Left hindlimb (tissue), 1 donor: ENCODE results near the gene NOL9.

ENCODE experiments used
- DNase-seq: peaks from one replicate; pipeline ENCODE4 v3.0.0-alpha.2; 2018

The NOL9 gene

GRCh38 chr1:6486433-6487011, 67.8 kb downstream of the NOL9 start:
- peak; percentile 86 for DNase-seq

GRCh38 chr1:6485168-6486101, 68.9 kb downstream of the NOL9 start:
- DNase-seq = no peak

- no peak for DNase-seq
Observed at GRCh38 chr1:6484826-6485167, 69.5 kb downstream of the NOL9 start.

DNA sequence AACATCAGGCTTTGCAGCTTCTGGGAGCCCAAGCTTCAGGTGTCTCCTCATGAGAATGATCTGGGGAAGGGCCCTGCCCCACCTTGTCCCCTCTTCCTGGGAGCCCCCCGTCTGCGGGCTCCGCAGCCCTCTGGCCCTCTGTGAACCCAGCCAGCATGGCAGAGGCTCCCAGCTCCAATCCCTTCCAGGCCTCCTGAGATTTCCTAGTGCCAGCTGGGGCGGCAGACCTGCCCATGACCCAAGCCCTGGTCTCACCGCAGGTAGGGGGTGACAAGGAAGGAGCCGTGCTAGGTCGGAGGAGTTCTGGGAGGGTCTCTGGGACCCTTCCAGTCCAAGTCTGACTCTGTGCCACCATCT, 70.6 kb downstream of the NOL9 start:
- DNase-seq = no peak

GRCh38 chr1:6483017-6483760, 71.1 kb downstream of the NOL9 start:
- DNase-seq = no peak

DNA sequence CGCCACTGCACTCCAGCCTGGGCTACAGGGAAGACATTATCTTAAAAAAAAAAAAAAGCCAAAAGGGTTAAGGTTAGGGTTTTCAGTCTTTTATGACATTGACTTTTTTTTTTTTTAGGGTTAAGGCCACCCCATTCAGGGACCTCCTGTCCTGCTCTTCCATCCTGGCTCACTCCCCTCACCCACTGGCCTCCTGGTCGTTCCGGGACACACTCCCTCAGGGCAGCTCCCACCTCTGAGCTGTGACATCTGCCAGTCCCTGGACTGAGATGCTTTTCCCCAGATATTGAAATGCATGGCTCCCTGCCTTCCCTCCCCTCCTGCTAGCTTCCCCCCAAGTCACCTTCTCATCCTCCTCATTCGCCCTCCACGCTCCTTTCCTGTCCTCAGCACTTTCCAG, 72.5 kb downstream of the NOL9 start:
- no peak for DNase-seq

DNA sequence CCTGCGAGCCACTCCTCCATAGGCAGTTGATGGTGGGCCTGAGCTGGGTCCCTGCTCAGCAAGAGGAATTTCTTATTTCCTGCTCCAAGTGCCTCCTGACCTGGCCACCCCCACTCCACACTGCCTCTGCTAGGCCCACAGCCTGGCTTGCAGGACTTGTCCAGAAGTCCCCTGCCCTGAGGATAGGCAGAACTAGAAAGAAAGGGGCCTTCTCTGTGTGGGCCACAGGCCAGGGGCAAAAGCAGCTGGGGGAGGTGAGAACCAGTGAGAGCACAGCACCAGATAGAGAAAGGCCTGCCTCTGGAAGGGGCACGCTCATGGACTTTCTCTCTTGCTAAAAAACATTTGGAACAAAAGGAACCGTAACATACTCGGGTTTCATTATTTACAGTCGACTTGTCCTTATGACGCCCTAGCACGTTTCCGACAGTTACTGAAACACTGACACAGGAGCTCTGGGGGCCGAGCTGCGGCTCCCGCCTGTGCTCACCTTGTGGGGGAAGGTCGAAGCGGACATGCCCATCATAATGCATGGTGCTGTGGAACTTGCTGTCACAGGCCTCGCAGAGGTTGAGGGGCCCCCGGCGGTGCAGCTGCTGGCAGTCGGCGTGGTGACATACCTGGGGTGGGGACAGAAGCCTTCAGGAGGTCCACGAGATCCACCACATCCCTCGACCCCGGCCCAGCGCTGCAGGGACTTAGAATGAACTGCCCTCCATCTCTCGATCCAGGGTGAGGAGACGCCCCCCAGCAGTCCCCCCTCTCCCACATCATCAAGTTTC, 77.1 kb downstream of the NOL9 start:
- no peak for DNase-seq

GRCh38 chr1:6476483-6476882, 77.8 kb downstream of the NOL9 start:
- DNase-seq = no peak

DNA sequence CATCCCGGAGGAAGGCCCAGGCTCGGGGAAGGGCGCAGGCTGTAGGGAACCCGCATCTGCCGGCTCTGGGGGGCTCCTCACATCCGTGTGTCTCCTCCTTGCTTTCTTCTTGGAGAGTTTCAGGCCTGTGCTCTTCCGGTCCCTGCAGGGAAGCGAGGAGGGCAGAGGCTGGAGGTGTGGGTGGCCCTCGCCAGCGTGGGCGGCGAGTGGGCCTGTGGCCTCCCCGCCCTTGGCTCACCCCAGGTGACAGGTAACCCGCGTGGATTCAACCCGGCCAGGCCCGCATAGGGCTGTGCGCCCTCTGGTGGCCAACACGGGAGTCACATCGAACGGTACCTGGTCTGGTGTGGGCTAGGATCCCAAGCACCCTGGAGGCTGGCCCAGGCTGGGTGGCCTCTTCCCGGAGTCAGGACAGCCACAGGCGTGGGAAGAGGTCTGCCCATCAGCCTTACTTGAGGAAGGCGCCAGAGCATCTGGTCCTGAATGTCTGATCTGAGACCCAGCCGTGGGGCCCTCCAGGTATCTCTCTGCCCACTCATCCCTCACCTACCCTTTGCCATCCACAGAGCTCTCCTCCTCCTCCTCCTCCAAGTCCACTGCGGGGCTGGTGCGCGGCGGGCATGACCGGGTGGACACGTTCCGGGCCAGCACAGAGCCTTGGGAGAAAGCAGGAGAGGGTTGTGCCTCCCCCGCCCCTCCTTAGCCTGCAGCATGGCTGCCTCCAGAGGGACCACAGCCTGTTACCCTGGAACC, 78.8 kb downstream of the NOL9 start:
- no peak for DNase-seq

DNA sequence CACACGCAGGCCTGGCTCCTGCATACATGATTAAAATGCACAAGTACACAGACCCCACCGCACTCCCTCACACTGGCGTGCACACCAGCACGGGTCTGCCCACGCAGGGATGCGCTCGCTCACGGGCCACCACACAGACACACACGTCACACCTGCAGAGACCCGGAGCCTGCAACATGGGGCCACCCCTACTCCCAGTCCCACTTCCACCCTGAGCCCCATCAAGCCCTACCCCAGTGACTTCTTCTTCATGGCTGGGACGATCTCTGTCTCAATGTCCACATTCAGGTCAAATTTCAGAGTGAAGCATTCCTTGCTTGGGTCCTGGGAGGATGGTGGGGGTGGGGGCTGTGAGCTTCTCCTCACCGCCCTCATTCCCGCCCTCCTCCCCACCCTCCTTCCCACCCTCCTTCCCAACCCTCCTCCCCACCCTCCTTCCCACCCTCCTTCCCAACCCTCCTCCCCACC, 79.5 kb downstream of the NOL9 start:
- no peak for DNase-seq

DNA sequence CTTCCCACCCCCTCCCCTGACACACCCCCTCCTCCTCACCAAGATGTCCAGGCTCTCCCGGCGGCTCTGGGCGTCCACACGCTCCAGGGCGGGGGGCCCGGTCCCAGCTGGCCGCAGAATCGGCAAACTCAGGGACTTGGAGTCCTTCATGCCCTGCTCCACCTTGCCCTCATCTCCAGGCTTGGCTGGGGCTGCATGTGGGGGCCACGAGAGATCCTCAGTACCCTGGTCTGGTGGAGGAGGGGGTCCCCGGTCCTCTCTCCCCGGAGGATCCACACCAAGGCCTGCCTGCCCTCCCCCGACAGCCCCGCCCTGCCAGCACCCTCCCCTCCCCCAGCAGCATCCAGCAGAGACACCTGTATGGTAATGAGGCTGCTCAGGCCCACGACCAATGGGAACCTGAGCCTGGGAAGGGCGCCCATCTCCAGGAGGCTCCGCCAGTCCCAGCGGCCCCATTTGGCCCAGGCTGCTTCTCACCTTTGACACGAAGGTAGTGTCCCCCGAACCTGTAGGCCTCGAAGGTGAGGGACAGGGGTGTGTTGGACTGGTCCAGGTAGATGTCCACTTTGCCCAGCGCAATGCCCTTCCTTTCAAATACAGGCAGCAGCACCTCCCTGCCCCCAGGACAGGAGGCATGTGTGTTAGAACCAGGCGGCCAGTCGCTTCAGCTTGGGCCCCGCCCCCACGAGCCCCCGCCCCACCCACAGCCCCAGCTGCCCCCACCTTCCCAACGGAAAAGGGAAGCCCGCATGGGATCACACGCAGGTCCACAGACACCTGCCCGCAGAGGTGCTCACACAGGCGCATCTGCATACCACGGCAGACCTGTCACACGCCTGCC, 80.1 kb downstream of the NOL9 start:
- DNase-seq = no peak

GRCh38 chr1:6473156-6473555, 81.2 kb downstream of the NOL9 start:
- no peak for DNase-seq

DNA sequence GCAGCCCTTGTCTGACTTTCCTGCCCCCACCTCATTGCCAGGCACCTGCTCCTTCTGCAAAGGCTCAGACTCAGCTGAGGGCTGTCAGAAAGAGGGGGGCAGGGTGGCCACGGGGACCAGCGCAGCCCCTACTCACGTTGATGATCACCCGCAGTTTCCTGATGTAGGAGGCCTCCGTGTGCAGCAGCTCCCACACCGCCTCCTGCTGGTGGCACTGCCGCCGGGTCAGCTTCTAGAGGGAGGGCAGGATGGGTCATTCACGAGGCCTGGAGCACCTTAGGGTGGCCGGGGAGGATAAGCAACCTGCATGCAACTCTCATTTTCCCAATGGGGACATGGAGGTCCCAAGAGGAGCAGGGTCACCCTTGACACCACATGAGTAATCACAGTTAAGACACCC, 81.9 kb downstream of the NOL9 start:
- no peak for DNase-seq

DNA sequence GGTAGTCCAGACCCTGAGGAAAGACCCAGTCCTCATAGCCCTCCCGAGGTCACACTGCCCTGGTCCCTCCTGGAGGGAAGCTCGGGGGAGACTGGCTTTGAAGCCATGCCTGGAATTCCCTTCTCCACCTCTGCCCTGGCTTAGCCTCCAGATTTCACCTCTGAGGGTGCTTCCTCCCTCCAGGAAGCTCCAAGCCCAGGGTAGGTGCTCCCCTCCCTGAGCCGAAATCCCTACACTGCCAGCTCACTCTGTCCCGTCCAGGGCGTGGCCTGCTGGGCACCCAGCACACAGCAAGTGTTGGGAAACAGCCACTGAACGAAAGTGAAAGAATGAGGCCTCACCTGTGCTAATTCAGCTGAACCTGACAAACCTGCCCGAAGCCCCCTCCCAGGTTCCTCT, 82.3 kb downstream of the NOL9 start:
- no peak for DNase-seq
